ENCODE measurements around the gene SLC38A11. TPM values are rescaled to one million over a fixed set of nuclear protein-coding genes. Genes with fewer than 3 reads are reported as not detected.

The SLC38A11 gene
- total and polyA plus RNA-seq, 2 of the 13 experiments (the other 11 are each of a cell fraction or from before 2014, with no cell fraction given) = 14.0 to 14.3 TPM

GRCh38 chr2:164920430-164920829 lies 34.9 kb downstream of the SLC38A11 start (continued):
- TF ChIP-seq TEAD2 (CRISPR knock-in tag; IDR thresholded peaks at IDR 0.05) (no peak), ZNF367 (CRISPR knock-in tag; IDR thresholded peaks at IDR 0.05; ENCODE audit: borderline replicate concordance) (no peak), FOXA1 (IDR thresholded peaks at IDR 0.05) (no peak), FOXA1 (CRISPR knock-in tag; IDR thresholded peaks at IDR 0.05) (no peak), ZNF224 (CRISPR knock-in tag; IDR thresholded peaks at IDR 0.05) (no peak), ZNF275 (CRISPR knock-in tag; IDR thresholded peaks at IDR 0.05; ENCODE audit: borderline replicate concordance) (no peak), ZNF841 (CRISPR knock-in tag; IDR thresholded peaks at IDR 0.05; ENCODE audit: borderline replicate concordance) (no peak), STAG1 (CRISPR knock-in tag; IDR thresholded peaks at IDR 0.05) (no peak; the same call in 1 of the 2 replicates), ZBED4 (CRISPR knock-in tag; IDR thresholded peaks at IDR 0.05; ENCODE audit: borderline replicate concordance) (no peak), ZNF766 (CRISPR knock-in tag; IDR thresholded peaks at IDR 0.05; ENCODE audit: borderline replicate concordance) (no peak), ZMYM4 (CRISPR knock-in tag; IDR thresholded peaks at IDR 0.05) (peak; percentile 27; the same call in 1 of the 2 replicates), ISL2 (CRISPR knock-in tag; IDR thresholded peaks at IDR 0.05) (no peak), ZNF296 (CRISPR knock-in tag; conservative IDR thresholded peaks at IDR 0.05) (no peak), ZNF740 (CRISPR knock-in tag; IDR thresholded peaks at IDR 0.05) (no peak), KLF16 (CRISPR knock-in tag; IDR thresholded peaks at IDR 0.05) (no peak), MLLT10 (CRISPR knock-in tag; IDR thresholded peaks at IDR 0.05) (no peak), MXD1 (CRISPR knock-in tag; IDR thresholded peaks at IDR 0.05) (no peak), SMAD1 (CRISPR knock-in tag; IDR thresholded peaks at IDR 0.05; ENCODE audit: borderline replicate concordance, low read depth) (no peak), ZIK1 (CRISPR knock-in tag; IDR thresholded peaks at IDR 0.05; ENCODE audit: borderline replicate concordance, low read depth) (no peak), ZNF317 (CRISPR knock-in tag; IDR thresholded peaks at IDR 0.05) (no peak), FOSL1 (CRISPR knock-in tag; IDR thresholded peaks at IDR 0.05; ENCODE audit: borderline replicate concordance) (no peak), USF2 (IDR thresholded peaks at IDR 0.05; ENCODE audit: low read depth, low read length) (no peak), USF2 (CRISPR knock-in tag; IDR thresholded peaks at IDR 0.05; ENCODE audit: borderline replicate concordance) (no peak), PHF5A (CRISPR knock-in tag; IDR thresholded peaks at IDR 0.05; ENCODE audit: low read depth, unreplicated experiment) (peak; percentile 18)

Data from HepG2 (cell line).